ENCODE data around the gene EEF1G. TPM values are rescaled to one million over a fixed set of nuclear protein-coding genes. Genes with fewer than 3 reads are reported as not detected.

EEF1G gene
- total and polyA plus RNA-seq, 9 of the 15 experiments (the other 6 are each of a cell fraction or from before 2014, with no cell fraction given): 985 to 2,349 (median 2,035) TPM

GRCh38 chr11:62573592-62574362 lies at the start of gene EEF1G (continued):
- TF ChIP-seq PHF8 (IDR thresholded peaks at IDR 0.05; ENCODE audit: borderline replicate concordance, low read length): peak; percentile 86; the same call in 1 of the 2 replicates
- no peak for TF ChIP-seq RAD51 (IDR thresholded peaks at IDR 0.05; ENCODE audit: borderline replicate concordance, low read depth)
- TF ChIP-seq BRCA1 (IDR thresholded peaks at IDR 0.05): no peak
- TF ChIP-seq BRCA1 (CRISPR knock-in tag; IDR thresholded peaks at IDR 0.05): no peak
- TF ChIP-seq, protein P1, sequence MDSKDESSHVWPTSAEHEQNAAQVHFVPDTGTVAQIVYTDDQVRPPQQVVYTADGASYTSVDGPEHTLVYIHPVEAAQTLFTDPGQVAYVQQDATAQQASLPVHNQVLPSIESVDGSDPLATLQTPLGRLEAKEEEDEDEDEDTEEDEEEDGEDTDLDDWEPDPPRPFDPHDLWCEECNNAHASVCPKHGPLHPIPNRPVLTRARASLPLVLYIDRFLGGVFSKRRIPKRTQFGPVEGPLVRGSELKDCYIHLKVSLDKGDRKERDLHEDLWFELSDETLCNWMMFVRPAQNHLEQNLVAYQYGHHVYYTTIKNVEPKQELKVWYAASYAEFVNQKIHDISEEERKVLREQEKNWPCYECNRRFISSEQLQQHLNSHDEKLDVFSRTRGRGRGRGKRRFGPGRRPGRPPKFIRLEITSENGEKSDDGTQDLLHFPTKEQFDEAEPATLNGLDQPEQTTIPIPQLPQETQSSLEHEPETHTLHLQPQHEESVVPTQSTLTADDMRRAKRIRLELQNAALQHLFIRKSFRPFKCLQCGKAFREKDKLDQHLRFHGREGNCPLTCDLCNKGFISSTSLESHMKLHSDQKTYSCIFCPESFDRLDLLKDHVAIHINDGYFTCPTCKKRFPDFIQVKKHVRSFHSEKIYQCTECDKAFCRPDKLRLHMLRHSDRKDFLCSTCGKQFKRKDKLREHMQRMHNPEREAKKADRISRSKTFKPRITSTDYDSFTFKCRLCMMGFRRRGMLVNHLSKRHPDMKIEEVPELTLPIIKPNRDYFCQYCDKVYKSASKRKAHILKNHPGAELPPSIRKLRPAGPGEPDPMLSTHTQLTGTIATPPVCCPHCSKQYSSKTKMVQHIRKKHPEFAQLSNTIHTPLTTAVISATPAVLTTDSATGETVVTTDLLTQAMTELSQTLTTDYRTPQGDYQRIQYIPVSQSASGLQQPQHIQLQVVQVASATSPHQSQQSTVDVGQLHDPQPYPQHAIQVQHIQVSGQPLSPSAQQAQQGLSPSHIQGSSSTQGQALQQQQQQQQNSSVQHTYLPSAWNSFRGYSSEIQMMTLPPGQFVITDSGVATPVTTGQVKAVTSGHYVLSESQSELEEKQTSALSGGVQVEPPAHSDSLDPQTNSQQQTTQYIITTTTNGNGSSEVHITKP (IDR thresholded peaks at IDR 0.05; ENCODE audit: partially characterized antibody): peak; percentile 3
- TF ChIP-seq TBP (optimal IDR thresholded peaks at IDR 0.05; ENCODE audit: low read depth, low read length): peak; percentile 97
- no peak for TF ChIP-seq ZNF140 (CRISPR knock-in tag; IDR thresholded peaks at IDR 0.05)
- TF ChIP-seq, protein P2, sequence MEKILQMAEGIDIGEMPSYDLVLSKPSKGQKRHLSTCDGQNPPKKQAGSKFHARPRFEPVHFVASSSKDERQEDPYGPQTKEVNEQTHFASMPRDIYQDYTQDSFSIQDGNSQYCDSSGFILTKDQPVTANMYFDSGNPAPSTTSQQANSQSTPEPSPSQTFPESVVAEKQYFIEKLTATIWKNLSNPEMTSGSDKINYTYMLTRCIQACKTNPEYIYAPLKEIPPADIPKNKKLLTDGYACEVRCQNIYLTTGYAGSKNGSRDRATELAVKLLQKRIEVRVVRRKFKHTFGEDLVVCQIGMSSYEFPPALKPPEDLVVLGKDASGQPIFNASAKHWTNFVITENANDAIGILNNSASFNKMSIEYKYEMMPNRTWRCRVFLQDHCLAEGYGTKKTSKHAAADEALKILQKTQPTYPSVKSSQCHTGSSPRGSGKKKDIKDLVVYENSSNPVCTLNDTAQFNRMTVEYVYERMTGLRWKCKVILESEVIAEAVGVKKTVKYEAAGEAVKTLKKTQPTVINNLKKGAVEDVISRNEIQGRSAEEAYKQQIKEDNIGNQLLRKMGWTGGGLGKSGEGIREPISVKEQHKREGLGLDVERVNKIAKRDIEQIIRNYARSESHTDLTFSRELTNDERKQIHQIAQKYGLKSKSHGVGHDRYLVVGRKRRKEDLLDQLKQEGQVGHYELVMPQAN (IDR thresholded peaks at IDR 0.05; ENCODE audit: borderline replicate concordance): peak; percentile 65
- no peak for TF ChIP-seq ZKSCAN3 (CRISPR knock-in tag; IDR thresholded peaks at IDR 0.05)
- no peak for TF ChIP-seq BHLHE40 (IDR thresholded peaks at IDR 0.05; ENCODE audit: low read length)
- TF ChIP-seq SRSF7 (optimal IDR thresholded peaks at IDR 0.05; ENCODE audit: low read depth, low read length): no peak
- peak; percentile 67; the same call in 1 of the 2 replicates for TF ChIP-seq ZBTB33 (CRISPR knock-in tag; IDR thresholded peaks at IDR 0.05)
- no peak for TF ChIP-seq HEY1 (CRISPR knock-in tag; IDR thresholded peaks at IDR 0.05; ENCODE audit: borderline replicate concordance)
- no peak for TF ChIP-seq ZNF785 (CRISPR knock-in tag; IDR thresholded peaks at IDR 0.05)
- no peak for TF ChIP-seq ZFP91 (CRISPR knock-in tag; IDR thresholded peaks at IDR 0.05)
- TF ChIP-seq STAT5B (CRISPR knock-in tag; IDR thresholded peaks at IDR 0.05): no peak
- TF ChIP-seq CCNT2 (IDR thresholded peaks at IDR 0.05; ENCODE audit: borderline replicate concordance, extremely low read depth, insufficient read length, low read depth, low read length): peak; percentile 47
- no peak for TF ChIP-seq MTA1 (IDR thresholded peaks at IDR 0.05; ENCODE audit: borderline replicate concordance)

All from K562 (cell line).